ENCODE data around the gene SFMBT1. TPM values are rescaled to one million over a fixed set of nuclear protein-coding genes. Genes with fewer than 3 reads are reported as not detected.

SFMBT1 gene
- total RNA-seq, 1 donor from 2014 or later = 6.5 TPM

DNA sequence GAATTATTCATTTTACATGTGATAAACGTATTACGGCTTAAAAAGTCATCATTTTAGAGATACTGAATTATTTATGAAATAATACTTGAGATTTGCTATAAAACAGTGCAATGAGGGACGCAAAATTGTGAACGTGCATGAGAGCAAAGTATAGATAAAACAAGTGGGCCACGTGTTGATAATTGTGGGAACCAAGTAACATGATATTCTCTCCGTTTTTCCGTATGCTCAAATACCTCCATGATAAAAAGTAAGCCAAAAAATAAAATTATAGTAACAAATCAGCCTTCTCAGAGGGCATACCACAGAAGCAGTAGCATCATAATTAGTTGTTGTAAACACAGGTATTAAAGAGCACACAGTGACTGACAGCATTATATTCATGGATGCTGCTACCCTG is 42.6 kb downstream of the SFMBT1 start:
- H3K4me3 Mint-ChIP-seq (ENCODE audit: unreplicated experiment) = no peak overlapping the region

DNA sequence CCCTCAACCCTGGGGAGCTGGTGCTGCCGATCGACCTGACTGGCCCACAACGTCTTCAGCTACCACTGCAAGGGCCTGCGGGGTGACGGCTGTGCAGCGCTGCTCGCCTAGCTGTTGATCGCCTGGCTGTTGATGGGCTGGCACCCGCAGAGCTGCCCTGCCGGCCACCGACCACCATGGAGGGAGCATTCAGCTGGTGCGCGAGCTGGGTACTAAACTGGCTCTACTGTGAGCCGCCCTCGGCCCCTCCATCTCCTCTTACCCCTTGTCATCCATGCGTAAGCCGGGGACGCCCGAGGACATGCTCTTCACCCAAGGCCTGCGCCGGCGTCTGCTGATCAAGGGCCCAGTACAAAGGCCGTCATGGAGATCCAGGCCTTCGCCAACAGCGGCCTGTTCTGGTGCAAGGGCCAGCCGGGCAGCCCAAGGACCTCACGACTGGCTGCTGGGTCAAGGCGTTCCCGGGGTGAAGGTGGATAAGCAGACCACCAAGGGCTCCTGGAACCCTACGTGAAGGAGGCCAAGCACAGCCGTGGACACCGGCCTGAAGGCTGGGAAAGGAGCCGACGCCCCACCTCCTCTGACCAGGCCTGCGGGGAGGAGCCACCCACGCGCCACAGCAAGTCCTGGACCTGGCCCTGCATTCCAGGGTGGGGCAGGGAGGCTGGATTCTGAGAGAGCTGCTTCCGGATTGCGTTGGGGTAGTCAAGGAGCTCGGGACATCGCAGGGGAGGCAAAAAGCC is 46.9 kb downstream of the SFMBT1 start:
- no peak for DNase-seq

More for the DNA sequence above, 42.6 kb downstream of the SFMBT1 start:
- no peaks in the 10 kb centered on the region for H3K27me3 Mint-ChIP-seq (ENCODE audit: unreplicated experiment)
- H3K9me3 Mint-ChIP-seq (ENCODE audit: unreplicated experiment) = no peaks in the 10 kb centered on the region
- no peaks in the 10 kb centered on the region for H3K36me3 Mint-ChIP-seq (ENCODE audit: unreplicated experiment)
- DNase-seq = no peak
- no peak overlapping the region for H3K27ac Mint-ChIP-seq (ENCODE audit: unreplicated experiment)
- TF ChIP-seq, protein P1, sequence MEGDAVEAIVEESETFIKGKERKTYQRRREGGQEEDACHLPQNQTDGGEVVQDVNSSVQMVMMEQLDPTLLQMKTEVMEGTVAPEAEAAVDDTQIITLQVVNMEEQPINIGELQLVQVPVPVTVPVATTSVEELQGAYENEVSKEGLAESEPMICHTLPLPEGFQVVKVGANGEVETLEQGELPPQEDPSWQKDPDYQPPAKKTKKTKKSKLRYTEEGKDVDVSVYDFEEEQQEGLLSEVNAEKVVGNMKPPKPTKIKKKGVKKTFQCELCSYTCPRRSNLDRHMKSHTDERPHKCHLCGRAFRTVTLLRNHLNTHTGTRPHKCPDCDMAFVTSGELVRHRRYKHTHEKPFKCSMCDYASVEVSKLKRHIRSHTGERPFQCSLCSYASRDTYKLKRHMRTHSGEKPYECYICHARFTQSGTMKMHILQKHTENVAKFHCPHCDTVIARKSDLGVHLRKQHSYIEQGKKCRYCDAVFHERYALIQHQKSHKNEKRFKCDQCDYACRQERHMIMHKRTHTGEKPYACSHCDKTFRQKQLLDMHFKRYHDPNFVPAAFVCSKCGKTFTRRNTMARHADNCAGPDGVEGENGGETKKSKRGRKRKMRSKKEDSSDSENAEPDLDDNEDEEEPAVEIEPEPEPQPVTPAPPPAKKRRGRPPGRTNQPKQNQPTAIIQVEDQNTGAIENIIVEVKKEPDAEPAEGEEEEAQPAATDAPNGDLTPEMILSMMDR (IDR thresholded peaks at IDR 0.05; ENCODE audit: partially characterized antibody, unreplicated experiment) = no peak
- no peaks in the 10 kb centered on the region for H3K4me1 Mint-ChIP-seq (ENCODE audit: low read depth, unreplicated experiment)

DNA sequence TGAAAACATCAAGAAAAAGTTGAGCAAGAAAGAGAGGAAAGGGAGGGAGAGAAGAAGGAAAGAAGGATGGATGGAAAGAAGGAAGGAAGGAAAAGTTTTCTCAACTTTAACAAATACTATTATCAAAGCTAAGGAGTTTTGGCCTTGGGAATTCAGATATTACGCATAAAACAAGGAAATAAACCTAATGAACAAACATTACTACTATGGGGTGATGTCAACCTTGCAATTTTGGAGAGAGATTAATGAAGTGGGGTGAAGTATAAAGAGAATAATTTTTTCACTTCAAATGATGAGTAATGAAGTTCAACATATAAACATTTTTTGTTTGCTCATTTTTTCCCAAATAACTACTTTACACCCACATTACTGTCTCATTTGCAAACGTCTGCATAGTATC is 55.2 kb downstream of the SFMBT1 start:
- DNase-seq = no peak
- H3K4me3 Mint-ChIP-seq (ENCODE audit: unreplicated experiment) = no peak overlapping the region
- no peaks in the 10 kb centered on the region for H3K27me3 Mint-ChIP-seq (ENCODE audit: unreplicated experiment)
- no peak overlapping the region for H3K27ac Mint-ChIP-seq (ENCODE audit: unreplicated experiment)
- H3K9me3 Mint-ChIP-seq (ENCODE audit: unreplicated experiment) = no peaks in the 10 kb centered on the region
- H3K36me3 Mint-ChIP-seq (ENCODE audit: unreplicated experiment) = no peaks in the 10 kb centered on the region
- TF ChIP-seq, protein P1 (IDR thresholded peaks at IDR 0.05; ENCODE audit: partially characterized antibody, unreplicated experiment) = no peak
- H3K4me1 Mint-ChIP-seq (ENCODE audit: low read depth, unreplicated experiment) = no peaks in the 10 kb centered on the region

More for the DNA sequence above, 46.9 kb downstream of the SFMBT1 start:
- no peak overlapping the region for H3K4me3 Mint-ChIP-seq (ENCODE audit: unreplicated experiment)
- peaks cover 1% of the 10 kb centered on the region for H3K9me3 Mint-ChIP-seq (ENCODE audit: unreplicated experiment)
- no peaks in the 10 kb centered on the region for H3K36me3 Mint-ChIP-seq (ENCODE audit: unreplicated experiment)
- TF ChIP-seq, protein P1 (IDR thresholded peaks at IDR 0.05; ENCODE audit: partially characterized antibody, unreplicated experiment) = no peak
- H3K4me1 Mint-ChIP-seq (ENCODE audit: low read depth, unreplicated experiment) = no peaks in the 10 kb centered on the region
- no peak overlapping the region for H3K27ac Mint-ChIP-seq (ENCODE audit: unreplicated experiment)
- H3K27me3 Mint-ChIP-seq (ENCODE audit: unreplicated experiment) = no peaks in the 10 kb centered on the region

DNA sequence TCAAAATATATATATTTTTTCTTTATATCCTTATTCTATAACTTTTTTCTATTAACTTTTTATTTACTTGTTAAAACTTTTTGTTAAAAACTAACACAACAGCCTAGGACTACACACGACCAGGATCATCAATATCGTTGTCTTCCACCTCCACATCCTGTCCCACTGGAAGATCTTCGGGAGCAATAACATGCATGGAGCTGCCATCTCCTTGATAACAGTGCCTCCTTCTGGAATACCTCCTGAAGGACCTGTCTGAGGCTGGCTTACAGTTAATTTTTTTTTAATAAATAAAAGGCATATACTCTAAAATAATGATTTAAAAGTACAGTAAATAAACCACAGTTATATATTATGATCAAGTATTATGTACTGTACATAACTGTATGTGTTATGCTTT is 58.9 kb downstream of the SFMBT1 start:
- no peaks in the 10 kb centered on the region for H3K27me3 Mint-ChIP-seq (ENCODE audit: unreplicated experiment)
- TF ChIP-seq, protein P1 (IDR thresholded peaks at IDR 0.05; ENCODE audit: partially characterized antibody, unreplicated experiment) = no peak
- H3K27ac Mint-ChIP-seq (ENCODE audit: unreplicated experiment) = no peak overlapping the region
- H3K36me3 Mint-ChIP-seq (ENCODE audit: unreplicated experiment) = no peaks in the 10 kb centered on the region
- peaks cover 2% of the 10 kb centered on the region for H3K9me3 Mint-ChIP-seq (ENCODE audit: unreplicated experiment)
- no peak for DNase-seq
- H3K4me3 Mint-ChIP-seq (ENCODE audit: unreplicated experiment) = no peak overlapping the region
- H3K4me1 Mint-ChIP-seq (ENCODE audit: low read depth, unreplicated experiment) = no peaks in the 10 kb centered on the region

DNA sequence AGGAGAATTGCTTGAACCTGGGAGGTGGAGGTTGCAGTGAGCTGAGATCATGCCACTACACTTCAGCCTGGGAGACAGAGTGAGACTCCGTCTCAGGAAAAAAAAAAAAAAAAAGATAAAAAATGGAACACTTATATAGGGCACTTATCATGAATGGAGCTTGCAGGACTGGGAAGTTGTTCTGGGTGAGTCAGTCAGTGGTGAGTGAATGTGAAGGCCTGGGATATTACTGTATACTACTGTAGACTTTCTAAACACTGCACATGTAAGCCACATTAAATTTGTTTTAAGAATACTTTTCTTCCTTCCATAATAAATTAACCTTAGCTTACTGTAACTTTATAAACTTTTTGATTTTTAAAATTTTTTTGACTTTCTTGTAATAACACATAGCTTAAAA is 59.8 kb downstream of the SFMBT1 start:
- H3K4me1 Mint-ChIP-seq (ENCODE audit: low read depth, unreplicated experiment) = no peaks in the 10 kb centered on the region
- no peaks in the 10 kb centered on the region for H3K36me3 Mint-ChIP-seq (ENCODE audit: unreplicated experiment)
- no peaks in the 10 kb centered on the region for H3K27me3 Mint-ChIP-seq (ENCODE audit: unreplicated experiment)
- H3K27ac Mint-ChIP-seq (ENCODE audit: unreplicated experiment) = no peak overlapping the region
- no peak for DNase-seq
- TF ChIP-seq, protein P1 (IDR thresholded peaks at IDR 0.05; ENCODE audit: partially characterized antibody, unreplicated experiment) = no peak
- H3K9me3 Mint-ChIP-seq (ENCODE audit: unreplicated experiment) = peaks cover 2% of the 10 kb centered on the region
- H3K4me3 Mint-ChIP-seq (ENCODE audit: unreplicated experiment) = no peak overlapping the region

Measured in glutamatergic neuron (in vitro differentiated cells).